Activated naive CD8-positive, alpha-beta T cell treated with anti-CD3 and anti-CD28 coated beads, Interleukin-2, amount 10 ng/mL, durations not matched to agents 7 days and 5 days (primary cell): Measurements from ENCODE around the gene SEC16A. TPM values are rescaled to one million over a fixed set of nuclear protein-coding genes. Genes with fewer than 3 reads are reported as not detected.

Experiments
- ATAC-seq: fragments of 150-1000 bp; cut with Tn5 transposase; one replicate; pipeline ENCODE4 v1.10.0; 2021; ENCODE audit warnings: low read depth, moderate library complexity
- POLR2A ChIA-PET: fragments of 350-600 bp; sonication (Branson Sonifier 250); formaldehyde crosslinking; loops from one replicate; lab custom pipeline; 2021; ENCODE audit warnings: antibody characterized with exemption; lab: Charles Lee
- DNase-seq: peaks from one replicate; pipeline ENCODE4 v3.0.0; 2021
- H3K27ac Mint-ChIP-seq: one replicate; pipeline ENCODE4 v1.8.0; 2022; ENCODE audit warnings: mild to moderate bottlenecking, mixed read lengths
- H3K27me3 Mint-ChIP-seq: one replicate; pipeline ENCODE4 v1.8.0; 2022; ENCODE audit warnings: mild to moderate bottlenecking, moderate library complexity, mixed read lengths
- H3K36me3 Mint-ChIP-seq: one replicate; pipeline ENCODE4 v1.8.0; 2021; ENCODE audit warnings: mild to moderate bottlenecking, mixed read lengths
- H3K4me1 Mint-ChIP-seq: one replicate; pipeline ENCODE4 v1.8.0; 2021; ENCODE audit warnings: mixed read lengths
- H3K4me3 Mint-ChIP-seq: one replicate; pipeline ENCODE4 v1.8.0; 2022; ENCODE audit warnings: mild to moderate bottlenecking, moderate library complexity, mixed read lengths
- H3K9me3 Mint-ChIP-seq: one replicate; pipeline ENCODE4 v1.8.0; 2021; ENCODE audit warnings: mixed read lengths
- total RNA-seq, 2 experiments: library from RNA; stranded (reverse); gene quantifications; one replicate each; pipeline ENCODE4 v1.2.3, GENCODE V29; 2021

The SEC16A gene
- total RNA-seq, 2 experiments from 2014 or later, result 88.0 to 90.2 TPM

DNA sequence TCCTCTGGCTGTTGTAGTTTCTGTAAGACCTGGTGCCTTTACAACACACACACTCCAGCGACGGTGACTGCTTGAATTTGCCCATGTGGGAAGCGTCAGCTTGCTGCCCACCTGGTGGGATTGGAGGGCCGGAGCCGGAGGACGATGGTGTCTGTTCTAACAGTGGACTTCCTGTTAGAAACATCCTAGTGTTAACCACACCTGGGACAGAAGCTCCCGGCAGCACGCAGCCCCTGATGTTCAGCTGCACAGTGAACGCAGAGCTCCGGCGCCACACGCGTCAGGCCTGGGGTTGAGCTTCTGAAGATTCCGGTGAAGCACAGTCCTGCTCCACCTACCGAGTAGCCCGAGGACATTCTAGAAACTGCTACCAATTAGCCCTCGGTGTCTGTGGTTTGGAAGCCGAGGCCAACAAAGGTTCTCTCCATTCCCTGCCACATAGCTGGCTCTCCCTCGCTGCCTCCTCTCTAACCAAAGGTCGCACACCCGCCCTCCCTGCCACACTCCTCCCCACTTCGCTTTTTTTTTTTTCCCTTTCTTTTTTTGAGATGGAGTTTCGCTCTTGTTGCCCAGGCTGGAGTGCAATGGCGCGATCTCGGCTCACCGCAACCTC, 58.0 kb downstream of the SEC16A start:
- Mint-ChIP-seq H3K27me3 (no peaks in the 10 kb centered on the region), H3K4me3 (no peak overlapping the region), H3K4me1 (no peaks in the 10 kb centered on the region), H3K36me3 (peaks cover 1% of the 10 kb centered on the region), H3K9me3 (no peaks in the 10 kb centered on the region), H3K27ac (peak overlapping the region; percentile 36)
- POLR2A ChIA-PET, result interaction anchor here (0.5 to 0.6 kb wide), 2 partner anchors 21 to 56 kb away, joined by 3 to 4 read pairs; no protein-coding TSS in a partner anchor
- ATAC-seq, result no peak
- DNase-seq, result no peak

DNA sequence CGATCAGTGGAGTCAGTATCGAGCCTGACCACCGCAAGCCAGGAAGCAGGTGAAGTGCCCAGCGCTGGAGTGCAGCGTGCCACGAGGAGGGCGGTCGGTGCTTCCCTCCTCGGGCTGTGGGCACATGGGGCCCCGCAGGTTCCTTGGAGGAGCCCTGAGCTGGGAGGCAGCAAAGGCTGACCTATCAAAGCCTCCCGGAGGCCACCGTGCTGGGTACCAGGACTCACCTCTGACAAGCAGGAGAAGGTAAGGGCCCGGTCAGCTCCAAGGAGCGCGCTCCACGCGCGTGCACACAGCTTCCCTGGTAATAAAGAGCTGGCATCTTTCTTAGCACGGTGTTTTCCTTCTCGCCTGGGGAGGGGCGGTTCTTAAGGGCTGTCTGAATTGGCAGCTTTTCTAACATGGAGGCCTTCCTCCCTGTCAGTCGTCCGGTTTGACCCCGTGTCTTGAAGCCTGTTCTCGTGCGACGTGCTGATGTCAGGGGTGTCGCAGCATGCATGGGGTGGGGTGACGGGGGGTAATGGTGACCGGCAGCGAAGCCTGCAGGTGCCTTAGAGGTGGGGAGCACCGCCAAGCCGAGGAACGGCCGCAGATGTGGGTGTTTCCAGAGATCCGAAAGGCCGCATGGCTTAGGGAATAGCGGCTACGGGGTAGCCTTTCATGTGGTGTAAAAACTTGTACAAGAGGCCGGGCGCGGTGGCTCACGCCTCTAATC, 59.3 kb downstream of the SEC16A start:
- POLR2A ChIA-PET, result interaction anchor here (1.2 kb wide), 1 partner anchor 14 kb away, joined by 3 read pairs; the partner anchor contains the start of genes ENTR1 and PMPCA
- H3K4me1 Mint-ChIP-seq, result no peaks in the 10 kb centered on the region
- H3K27ac Mint-ChIP-seq, result no peak overlapping the region
- H3K4me3 Mint-ChIP-seq, result no peak overlapping the region
- DNase-seq (no peak), ATAC-seq (no peak)
- peaks cover 4% of the 10 kb centered on the region for H3K36me3 Mint-ChIP-seq
- no peaks in the 10 kb centered on the region for H3K9me3 Mint-ChIP-seq
- H3K27me3 Mint-ChIP-seq, result no peaks in the 10 kb centered on the region

DNA sequence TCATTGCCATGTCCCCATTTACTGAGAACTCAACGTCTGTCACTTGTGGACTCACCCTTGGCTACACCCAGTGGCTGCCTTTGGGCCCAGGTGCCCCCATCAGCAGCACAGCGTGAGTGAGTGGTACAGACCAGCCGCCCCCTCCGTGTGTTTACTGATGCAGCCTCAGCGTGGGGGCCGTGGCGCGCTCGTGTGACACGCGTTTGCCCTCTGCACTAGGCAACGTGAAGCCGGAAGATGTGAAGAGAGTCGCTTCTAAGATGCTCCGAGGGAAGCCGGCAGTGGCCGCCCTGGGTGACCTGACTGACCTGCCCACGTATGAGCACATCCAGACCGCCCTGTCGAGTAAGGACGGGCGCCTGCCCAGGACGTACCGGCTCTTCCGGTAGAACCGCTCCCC, 60.0 kb downstream of the SEC16A start:
- ATAC-seq (no peak), DNase-seq (no peak)
- H3K27me3 Mint-ChIP-seq, result no peaks in the 10 kb centered on the region
- no peak overlapping the region for H3K4me3 Mint-ChIP-seq
- H3K36me3 Mint-ChIP-seq, result peaks cover 4% of the 10 kb centered on the region
- no peaks in the 10 kb centered on the region for H3K4me1 Mint-ChIP-seq
- H3K27ac Mint-ChIP-seq, result no peak overlapping the region
- POLR2A ChIA-PET, result interaction anchor here (1.2 kb wide), 1 partner anchor 13 kb away, joined by 3 read pairs; the partner anchor contains the start of genes ENTR1 and PMPCA
- H3K9me3 Mint-ChIP-seq, result no peaks in the 10 kb centered on the region

DNA sequence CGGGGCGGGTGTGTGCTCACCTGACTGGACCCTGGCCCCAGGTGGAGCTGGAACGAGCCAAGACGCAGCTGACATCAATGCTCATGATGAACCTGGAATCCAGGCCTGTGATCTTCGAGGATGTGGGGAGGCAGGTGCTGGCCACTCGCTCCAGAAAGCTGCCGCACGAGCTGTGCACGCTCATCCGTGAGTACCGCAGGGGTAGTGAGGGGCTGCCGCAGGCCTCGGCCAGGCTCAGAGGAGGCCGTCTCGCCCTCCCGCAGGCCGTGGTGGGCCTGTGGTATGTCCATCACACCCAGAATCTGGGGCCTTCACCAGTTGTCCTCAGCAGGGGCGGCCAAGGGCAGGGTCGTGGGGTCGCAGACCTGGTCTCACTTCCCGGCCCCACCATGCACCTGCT, 61.0 kb downstream of the SEC16A start:
- ATAC-seq (no peak), DNase-seq (no peak)
- H3K9me3 Mint-ChIP-seq, result no peaks in the 10 kb centered on the region
- H3K27me3 Mint-ChIP-seq, result no peaks in the 10 kb centered on the region
- H3K27ac Mint-ChIP-seq, result no peak overlapping the region
- H3K36me3 Mint-ChIP-seq, result peaks cover 4% of the 10 kb centered on the region
- no peaks in the 10 kb centered on the region for H3K4me1 Mint-ChIP-seq
- POLR2A ChIA-PET, result no interaction called here
- no peak overlapping the region for H3K4me3 Mint-ChIP-seq

DNA sequence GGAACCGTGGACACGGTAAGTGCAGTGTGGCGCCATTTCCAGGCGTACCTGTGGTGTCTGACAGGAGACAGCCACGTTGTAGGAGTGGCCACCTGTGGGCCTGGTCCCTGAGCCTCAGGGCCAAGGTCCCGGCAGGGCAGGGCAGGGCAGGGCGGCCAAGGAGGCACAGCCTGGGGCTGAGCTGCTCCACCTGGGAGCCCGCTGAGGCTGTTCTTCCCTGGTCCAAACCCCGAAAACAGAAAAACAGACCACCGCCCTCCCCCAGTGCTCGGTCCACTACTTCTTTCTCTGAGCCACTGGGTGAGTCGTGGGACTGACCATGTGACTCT, 63.8 kb downstream of the SEC16A start:
- DNase-seq (no peak), ATAC-seq (no peak)
- H3K4me1 Mint-ChIP-seq, result no peaks in the 10 kb centered on the region
- H3K4me3 Mint-ChIP-seq, result no peak overlapping the region
- H3K36me3 Mint-ChIP-seq, result peaks cover 8% of the 10 kb centered on the region
- no peaks in the 10 kb centered on the region for H3K27me3 Mint-ChIP-seq
- no peaks in the 10 kb centered on the region for H3K9me3 Mint-ChIP-seq
- H3K27ac Mint-ChIP-seq, result no peak overlapping the region
- POLR2A ChIA-PET, result no interaction called here

DNA sequence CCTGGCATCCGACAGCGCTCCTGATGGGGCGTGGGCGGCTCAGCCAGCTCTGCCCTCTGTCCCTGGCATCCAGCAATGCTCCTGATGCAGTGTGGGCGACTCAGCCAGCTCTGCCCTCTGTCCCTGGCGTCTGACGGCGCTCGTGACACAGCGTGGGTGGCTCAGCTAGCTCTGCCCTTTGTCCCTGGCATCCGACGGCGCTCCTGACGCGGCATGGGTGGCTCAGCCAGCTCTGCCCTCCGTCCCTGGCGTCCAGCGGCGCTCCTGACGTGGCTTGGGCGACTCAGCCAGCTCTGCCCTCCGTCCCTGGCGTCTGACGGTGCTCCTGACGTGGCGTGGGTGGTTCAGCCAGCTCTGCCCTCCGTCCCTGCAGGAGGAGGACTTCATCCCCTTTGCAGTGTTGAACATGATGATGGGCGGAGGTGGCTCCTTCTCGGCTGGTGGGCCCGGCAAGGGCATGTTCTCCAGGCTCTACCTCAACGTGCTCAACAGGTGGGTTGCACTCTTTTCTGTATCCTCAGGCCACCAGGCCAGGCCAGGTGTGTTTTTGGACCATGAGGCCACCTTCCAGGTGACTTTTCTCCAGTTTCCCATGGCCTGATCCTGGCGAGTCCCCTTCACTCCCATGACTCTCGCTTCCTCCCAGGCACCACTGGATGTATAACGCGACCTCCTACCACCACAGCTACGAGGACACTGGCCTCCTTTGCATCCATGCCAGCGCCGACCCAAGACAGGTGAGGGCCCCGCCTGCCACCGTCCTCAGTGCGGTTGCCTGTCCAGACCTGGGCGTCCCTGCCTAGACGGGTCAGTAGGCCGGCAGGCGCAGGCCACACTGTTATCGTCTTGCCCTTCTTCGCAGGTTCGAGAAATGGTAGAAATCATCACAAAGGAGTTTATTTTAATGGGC, 64.4 kb downstream of the SEC16A start:
- POLR2A ChIA-PET, result no interaction called here
- no peaks in the 10 kb centered on the region for H3K9me3 Mint-ChIP-seq
- peaks cover 8% of the 10 kb centered on the region for H3K36me3 Mint-ChIP-seq
- no peaks in the 10 kb centered on the region for H3K27me3 Mint-ChIP-seq
- DNase-seq (no peak), ATAC-seq (no peak)
- no peak overlapping the region for H3K27ac Mint-ChIP-seq
- H3K4me1 Mint-ChIP-seq, result no peaks in the 10 kb centered on the region
- H3K4me3 Mint-ChIP-seq, result no peak overlapping the region

DNA sequence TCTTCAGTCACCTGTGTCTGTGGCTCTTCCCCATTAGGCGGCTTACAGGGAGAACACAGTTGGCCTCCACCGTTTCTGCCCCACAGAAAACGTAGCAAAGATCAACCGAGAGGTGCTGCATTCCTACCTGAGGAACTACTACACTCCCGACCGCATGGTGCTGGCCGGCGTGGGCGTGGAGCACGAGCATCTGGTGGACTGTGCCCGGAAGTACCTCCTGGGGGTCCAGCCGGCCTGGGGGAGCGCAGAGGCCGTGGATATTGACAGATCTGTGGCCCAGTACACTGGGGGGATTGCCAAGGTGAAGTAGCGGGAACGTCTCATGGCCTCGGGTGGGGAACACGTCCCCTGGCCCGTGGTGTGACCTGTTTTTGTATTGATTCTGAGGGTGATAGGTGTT, 65.9 kb downstream of the SEC16A start:
- H3K27ac Mint-ChIP-seq, result no peak overlapping the region
- H3K36me3 Mint-ChIP-seq, result peaks cover 8% of the 10 kb centered on the region
- H3K9me3 Mint-ChIP-seq, result no peaks in the 10 kb centered on the region

DNA sequence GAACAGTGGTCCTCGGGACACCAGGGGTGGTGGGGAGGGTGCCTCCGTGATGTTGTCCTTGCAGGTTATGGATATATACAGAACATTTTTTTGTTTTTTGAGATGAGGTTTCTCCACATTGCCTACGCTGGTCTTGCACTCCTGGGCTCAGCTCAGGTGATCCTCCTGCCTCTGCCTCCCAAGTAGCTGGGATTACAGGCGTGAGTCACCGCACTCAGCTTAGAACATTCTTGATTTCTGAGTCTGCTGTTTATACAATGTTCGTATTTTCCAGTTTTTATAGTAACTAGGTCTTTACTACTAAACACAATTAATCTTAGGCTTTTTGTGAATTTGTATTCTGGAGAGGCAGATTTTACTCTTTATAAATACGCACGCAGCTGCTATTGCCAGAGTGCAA, 66.4 kb downstream of the SEC16A start:
- POLR2A ChIA-PET, result no interaction called here
- H3K4me3 Mint-ChIP-seq, result no peak overlapping the region
- H3K4me1 Mint-ChIP-seq, result peaks cover 8% of the 10 kb centered on the region
- no peak for DNase-seq
- no peak for ATAC-seq
- H3K27me3 Mint-ChIP-seq, result no peaks in the 10 kb centered on the region
- H3K36me3 Mint-ChIP-seq, result peaks cover 8% of the 10 kb centered on the region
- no peaks in the 10 kb centered on the region for H3K9me3 Mint-ChIP-seq
- no peak overlapping the region for H3K27ac Mint-ChIP-seq

More for the DNA sequence above, 65.9 kb downstream of the SEC16A start:
- DNase-seq, result no peak
- Mint-ChIP-seq H3K4me1 (peaks cover 4% of the 10 kb centered on the region), H3K27me3 (no peaks in the 10 kb centered on the region), H3K4me3 (no peak overlapping the region)
- ATAC-seq, result no peak
- POLR2A ChIA-PET, result no interaction called here

DNA sequence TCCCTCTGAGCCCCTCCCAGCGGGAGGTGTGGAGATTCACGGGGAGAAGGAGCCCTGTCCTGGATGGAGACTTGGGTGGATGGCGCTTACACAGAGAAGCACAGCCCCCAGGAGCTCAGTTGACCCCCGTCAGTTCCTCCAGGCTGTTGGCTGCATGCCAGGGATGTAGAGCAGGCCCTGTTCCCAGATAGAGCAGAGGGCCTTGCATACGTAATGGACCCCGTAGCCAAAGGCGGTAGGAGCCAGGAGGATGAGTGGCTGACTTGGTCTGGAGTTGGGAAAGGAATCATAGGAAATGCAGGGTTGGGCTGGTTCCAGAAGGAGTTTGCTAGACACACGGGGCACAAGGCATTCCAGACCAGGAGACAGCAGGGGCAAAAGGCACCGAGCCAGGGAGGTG, 69.9 kb downstream of the SEC16A start:
- ATAC-seq, result no peak
- Mint-ChIP-seq H3K4me1 (peaks cover 27% of the 10 kb centered on the region), H3K27me3 (no peaks in the 10 kb centered on the region), H3K9me3 (no peaks in the 10 kb centered on the region), H3K27ac (no peak overlapping the region), H3K36me3 (peaks cover 13% of the 10 kb centered on the region), H3K4me3 (no peak overlapping the region)
- POLR2A ChIA-PET, result no interaction called here
- DNase-seq, result no peak

DNA sequence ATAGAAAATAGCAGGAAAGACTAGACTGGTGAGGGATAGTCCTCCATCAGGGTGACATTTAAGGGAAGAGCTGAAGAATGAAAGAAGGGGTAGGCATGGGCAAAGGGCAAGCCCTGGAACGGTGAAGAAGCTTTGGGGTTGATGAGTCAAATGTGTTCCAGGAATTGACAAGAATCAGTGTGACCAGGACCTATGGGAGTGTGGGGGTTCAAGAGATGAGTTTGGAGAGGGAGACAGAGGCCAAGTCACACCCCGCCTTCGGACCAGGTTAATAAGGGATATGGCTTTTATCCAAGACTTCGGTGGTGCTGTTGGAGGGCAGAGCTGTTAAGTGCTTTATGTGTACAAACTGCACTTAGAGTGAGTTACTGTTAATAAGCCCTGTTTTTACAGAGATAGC, 71.5 kb downstream of the SEC16A start:
- Mint-ChIP-seq H3K36me3 (peaks cover 22% of the 10 kb centered on the region), H3K9me3 (no peaks in the 10 kb centered on the region), H3K27ac (peak overlapping the region; percentile 88), H3K4me1 (peaks cover 27% of the 10 kb centered on the region), H3K4me3 (peak overlapping the region; percentile 94), H3K27me3 (no peaks in the 10 kb centered on the region)
- POLR2A ChIA-PET, result interaction anchor here (1.0 to 1.1 kb wide), 2 partner anchors 48 to 304 kb away, joined by 3 to 4 read pairs; partner anchors contain the start of gene DNLZ
- DNase-seq (no peak), ATAC-seq (no peak)

DNA sequence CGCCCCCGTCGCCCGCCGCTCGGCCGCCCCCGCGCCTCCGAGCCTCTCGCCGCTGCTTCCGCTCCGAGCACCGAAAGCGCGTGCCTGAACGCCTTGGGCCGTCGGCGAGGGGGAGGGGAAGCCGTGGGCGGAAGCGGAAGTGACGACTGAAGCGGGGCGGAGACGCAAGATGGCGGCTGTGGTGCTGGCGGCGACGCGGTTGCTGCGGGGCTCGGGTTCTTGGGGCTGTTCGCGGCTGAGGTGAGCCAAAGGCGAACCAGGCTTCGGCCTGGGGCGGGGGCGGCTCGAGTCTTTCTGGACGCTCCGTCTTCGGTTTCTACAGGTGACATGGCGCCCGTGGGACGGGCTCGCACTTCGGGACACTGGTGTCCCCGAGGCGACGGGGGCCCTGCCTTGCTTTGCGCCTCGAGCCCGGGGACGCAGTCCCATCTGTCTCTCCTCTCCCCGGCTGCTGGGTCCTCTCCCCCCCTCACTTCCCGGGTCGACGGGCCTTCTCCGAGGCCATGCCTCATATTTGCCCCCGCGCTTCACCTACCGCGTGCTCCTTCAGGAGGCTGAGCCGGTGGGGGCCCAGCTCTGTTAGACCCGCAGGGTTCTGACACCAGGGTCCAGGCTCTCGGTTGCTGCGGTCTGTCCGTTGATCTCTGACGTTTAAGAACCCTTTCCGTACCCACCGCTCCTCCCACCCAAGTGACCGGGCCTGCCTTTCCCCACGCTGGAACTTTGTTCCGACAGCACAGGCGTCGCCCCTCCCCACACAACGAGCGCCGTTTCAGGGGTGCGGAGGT, 72.1 kb downstream of the SEC16A start, which contains the start of the genes ENTR1 and PMPCA:
Gene ENTR1 (minus strand): TSS at position 115 of the 788 bp plus-strand sequence. CDS start 217 bp downstream, outside the sequence.
Gene PMPCA (plus strand): TSS at position 159 of the 788 bp plus-strand sequence. CDS start 11 bp downstream, at position 170.
- Mint-ChIP-seq H3K27me3 (no peaks in the 10 kb centered on the region), H3K36me3 (peaks cover 23% of the 10 kb centered on the region), H3K9me3 (no peaks in the 10 kb centered on the region), H3K4me1 (peaks cover 27% of the 10 kb centered on the region), H3K27ac (peak within 1 kb of the TSS; percentile 90), H3K4me3 (peak within 1 kb of the TSS; percentile 94)
- ATAC-seq (peak; percentile 76), DNase-seq (peak; percentile 97)
- POLR2A ChIA-PET, result interaction anchor here (0.5 to 1.8 kb wide), 7 partner anchors 12 to 303 kb away, joined by 3 to 7 read pairs (median 3); partner anchors contain the start of gene DNLZ
